ENCODE data around the gene KCNV2. TPM values are rescaled to one million over a fixed set of nuclear protein-coding genes. Genes with fewer than 3 reads are reported as not detected.

Gene KCNV2
- total RNA-seq, 1 donor from 2014 or later: not detected

DNA sequence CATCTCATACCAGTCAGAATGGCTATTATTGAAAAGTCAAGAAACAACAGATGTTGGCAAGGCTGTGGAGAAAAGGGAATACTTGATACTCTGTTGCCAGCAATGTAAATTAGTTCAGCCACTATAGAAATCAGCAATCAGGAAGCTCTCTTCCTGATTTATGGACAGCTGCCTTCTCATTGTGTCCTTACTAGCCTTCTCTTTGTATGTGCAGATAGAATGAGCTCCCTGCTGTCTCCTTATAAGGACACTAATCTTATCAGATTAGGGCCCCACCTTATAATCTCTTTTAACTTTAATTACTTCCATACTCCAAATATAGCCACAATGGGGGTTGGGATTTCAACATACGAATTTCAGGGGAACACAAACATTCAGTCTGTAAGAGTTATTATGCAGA, 38.0 kb downstream of the KCNV2 start:
- ATAC-seq: no peak
- no peak for DNase-seq (ENCODE audit: low spot score)

DNA sequence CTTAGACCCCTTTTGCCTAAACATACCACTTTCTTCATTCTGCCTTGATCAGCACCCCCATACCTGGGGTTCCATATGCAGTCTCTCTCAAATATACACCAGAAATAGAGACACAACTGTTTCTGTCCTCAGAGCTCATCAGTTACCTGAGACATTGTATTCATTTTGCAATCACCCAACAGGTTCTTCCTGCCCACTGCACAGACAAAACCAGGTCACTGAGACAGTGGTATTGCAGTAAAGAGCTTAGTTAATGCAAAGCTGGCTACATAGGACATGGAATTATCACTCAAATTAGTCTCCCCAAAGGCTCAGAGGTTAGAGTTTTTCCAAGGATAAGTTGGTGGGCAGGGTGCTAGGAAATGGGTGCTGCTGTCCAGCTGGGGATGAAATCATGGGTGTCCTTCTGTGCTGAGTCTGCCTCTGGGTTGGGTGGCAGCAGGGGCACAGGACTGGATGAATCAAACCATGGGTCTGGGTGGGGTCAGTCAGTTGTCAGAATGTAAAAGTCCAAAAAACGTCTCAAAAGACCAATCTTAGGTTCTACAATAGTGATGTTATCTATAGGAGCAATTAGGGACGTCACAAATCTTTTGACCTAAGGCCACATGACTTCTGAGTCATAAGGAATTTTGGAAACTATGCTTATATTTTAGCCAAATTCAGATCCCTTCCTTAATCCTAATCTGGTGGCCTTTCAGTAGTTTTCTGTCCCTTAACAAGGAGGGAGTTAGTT, 41.0 kb downstream of the KCNV2 start:
- DNase-seq (ENCODE audit: low spot score) (no peak), ATAC-seq (no peak)

DNA sequence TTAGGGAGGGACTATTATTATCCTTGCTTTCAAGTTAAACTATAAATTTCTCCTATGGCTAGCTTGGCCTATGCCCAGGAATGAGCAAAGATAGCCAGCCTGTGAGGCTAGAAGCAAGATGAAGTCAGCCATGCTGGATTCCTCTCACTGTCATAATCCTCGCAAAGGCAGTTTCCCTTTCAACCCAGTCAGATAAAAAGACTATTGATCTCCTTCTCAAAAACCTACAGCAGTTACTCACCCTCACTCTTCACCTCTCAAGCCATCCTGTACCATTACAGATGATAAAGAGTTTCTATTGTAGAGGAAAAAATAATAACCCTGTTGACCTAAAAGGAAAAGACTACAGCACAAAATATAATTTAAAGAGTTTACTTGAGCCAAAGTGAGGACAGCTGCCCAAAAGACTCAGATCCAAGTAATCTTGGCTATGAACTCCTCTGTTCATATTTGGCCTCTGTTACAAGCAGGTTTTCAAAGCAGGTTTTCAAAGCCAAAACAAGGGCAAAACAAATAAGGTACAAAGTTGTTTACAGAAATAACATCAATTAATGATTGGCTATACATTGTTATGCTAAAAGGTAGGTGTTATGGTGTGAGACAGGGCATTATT, 41.7 kb downstream of the KCNV2 start:
- DNase-seq (ENCODE audit: low spot score) (no peak), ATAC-seq (no peak)

DNA sequence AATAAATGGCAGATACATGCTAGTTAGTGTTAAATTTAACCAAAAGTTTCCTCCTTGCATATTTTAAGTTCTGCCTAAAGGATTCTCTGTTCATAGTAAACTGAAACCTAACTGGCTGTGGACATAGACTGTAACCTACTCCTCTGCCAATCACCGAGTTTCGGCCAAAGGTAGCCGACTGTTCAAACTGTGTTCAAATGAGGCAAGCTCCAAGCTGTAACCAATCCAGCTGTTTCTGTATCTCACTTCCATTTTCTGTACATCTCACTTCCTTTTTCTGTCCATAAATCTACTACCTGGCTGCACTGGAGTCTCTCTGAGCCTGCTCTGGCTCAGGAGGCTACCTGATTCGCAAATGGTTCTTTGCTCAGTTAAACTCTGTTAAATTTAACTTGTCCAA, 44.1 kb downstream of the KCNV2 start:
- DNase-seq (ENCODE audit: low spot score): no peak
- no peak for ATAC-seq

DNA sequence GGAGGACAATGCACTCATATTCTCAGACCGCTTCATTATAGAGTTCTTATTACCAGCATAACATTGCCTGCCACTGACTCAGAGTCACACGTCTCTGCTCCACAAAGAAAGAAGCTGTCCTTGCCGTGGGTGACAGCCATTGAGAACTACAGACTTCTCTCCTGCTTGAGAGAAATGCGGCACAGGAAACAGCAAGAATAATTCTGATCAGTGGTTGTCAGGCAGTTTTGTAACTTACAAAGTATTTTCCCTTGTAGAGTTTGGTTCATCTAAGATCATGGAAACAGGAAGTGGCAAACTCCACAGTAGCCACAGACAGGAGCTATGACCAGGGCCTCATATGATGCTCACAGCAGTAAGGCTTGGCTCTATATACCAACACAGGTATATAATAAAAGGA, 47.0 kb downstream of the KCNV2 start:
- DNase-seq (ENCODE audit: low spot score) (no peak), ATAC-seq (no peak)

DNA sequence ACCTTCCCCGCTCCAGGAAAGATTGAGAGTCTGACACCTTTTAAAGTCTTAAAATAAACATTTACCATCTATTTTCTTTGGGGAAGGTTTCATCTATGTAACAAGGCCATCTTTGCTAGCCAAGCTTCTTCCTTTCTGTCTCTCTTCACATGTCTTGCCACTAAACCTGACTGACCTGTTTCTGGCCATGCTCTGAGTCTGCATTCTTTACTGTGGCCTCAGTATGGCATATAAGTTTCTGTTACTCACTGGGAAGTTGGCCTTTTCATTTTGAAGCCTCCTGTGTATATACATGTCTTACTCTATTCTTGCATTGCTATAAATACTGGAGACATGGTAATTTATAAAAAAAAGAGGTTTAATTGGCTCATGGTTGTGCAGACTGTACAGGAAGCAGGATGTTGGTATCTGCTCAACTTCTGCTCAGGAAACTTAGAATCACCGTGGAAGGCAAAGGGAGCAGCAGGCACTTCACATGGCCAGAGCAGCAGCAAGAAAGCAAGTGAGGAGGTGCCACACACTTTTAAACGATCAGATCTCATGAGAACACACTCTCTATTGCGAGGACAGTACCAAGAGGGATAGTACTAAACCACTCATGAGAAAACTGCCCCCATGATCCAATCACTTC, 48.1 kb downstream of the KCNV2 start:
- no peak for ATAC-seq
- DNase-seq (ENCODE audit: low spot score): no peak

DNA sequence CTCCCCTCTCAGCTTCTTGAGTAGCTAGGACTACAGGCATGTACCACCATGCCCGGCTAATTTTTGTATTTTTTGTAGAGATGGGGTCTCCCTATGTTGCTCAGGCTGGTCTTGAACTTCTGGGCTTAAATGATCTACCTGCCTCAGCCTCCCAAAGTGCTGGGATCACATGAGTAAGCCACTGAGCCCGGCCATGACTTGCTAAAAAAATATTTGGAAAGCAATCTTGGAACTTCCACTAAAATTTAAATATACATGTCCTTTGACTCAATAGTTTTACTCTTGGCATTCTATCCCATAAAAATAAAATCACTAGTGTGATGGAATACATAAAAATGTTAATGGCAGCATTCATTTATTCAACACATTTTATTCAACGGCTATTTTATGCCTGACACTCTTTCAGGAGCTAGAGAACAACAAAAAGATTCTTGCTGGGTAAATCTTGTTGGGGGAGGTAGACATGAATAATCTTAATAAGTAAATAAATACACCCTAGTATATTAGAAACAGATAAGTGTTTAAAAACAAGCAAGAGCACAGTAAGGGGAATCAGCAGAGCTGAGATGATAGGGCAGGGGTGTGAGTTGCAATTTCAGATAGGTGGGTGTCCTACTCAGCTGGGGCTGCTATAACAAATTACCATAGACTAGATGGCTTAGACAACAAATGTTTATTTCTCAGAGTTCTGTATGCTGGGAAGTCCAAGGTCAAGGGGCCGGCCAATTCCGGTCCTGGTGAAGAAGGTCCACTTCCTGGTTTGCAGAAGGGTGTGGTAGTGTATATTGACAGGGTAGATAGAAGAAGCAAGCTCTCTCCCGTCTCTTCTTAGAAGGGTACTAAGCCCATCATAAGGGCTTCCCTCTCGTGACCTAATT, 50.7 kb downstream of the KCNV2 start:
- DNase-seq (ENCODE audit: low spot score) (no peak), ATAC-seq (no peak)

DNA sequence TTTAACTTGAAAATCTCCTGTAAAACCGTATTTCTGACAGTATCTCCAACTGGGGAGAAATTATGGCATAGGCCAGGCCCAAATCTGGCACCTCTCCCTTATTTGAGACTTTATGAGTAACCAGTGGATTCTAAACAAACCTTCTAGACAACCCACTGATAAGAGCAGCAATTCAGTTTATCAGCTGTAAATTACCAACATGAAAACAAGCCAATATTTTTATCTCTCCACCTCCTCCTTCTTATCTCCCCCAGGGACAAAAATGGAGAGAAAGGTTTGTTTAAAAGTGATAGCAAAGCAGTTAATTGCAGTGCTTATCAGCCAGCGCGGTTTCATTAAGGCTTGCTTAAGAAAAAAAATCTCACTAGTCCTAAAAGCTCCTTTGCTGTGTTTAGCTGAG, 53.8 kb downstream of the KCNV2 start:
- ATAC-seq: no peak
- no peak for DNase-seq (ENCODE audit: low spot score)

DNA sequence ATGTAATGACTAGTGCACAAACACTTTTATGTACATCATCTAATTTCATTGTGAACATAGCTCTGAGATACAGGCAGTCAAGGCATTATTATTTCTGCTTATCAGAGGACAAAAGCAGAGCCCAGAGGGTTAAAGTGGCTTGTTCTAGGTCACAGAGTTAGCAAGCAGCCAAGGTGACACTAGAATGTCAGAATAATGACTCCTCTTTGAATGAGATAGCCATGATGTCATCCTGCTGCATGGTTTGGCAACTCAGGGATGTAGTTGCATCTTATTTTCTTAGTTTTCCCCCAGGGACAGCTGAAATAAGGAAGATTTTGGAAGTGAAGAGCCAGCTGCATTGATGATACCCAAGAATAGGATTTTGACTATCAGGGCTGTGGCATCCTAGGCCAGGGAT, 54.4 kb downstream of the KCNV2 start:
- ATAC-seq (no peak), DNase-seq (ENCODE audit: low spot score) (no peak)

DNA sequence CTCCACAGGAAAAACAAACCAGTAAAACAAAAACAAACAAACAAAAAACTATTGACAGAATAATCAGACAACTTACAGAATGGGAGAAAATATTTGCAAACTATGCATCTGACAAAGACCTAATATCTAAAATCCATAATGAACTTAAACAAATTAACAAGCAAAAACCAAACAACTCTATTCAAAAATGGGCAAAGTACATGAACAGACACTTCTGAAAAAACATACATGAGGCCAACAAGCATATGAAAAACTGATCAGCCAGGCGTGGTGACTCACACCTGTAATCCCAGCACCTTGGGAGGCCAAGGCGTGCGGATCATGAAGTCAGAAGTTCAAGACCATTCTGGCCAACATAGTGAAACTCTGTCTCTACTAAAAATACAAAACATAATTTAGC, 60.1 kb downstream of the KCNV2 start:
- no peak for DNase-seq (ENCODE audit: low spot score)
- no peak for ATAC-seq

DNA sequence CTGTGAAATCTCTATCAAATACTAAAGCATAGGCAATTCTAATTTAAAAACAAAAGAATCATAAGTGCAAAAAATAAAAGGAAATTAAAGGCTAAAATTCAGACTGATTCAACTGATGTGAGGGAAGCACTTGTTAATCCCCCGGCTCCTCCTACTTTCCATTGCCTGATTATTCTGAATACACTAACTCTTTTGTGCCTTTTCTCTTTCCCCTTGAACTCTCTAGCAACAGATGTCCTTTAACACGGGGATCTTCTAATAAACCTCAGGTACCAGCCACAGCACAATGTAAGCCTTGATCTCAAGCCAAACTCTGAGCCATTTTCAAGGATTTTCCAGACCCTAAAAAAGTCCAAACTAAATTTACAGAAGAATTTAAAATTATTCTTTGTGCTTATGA, 61.5 kb downstream of the KCNV2 start:
- no peak for ATAC-seq
- no peak for DNase-seq (ENCODE audit: low spot score)

Other genes starting within 250 kb of the KCNV2 start
- 2.0 TPM for gene VLDLR, start 95.7 kb upstream of the KCNV2 start, total RNA-seq
- gene PUM3, start 126.6 kb downstream of the KCNV2 start, total RNA-seq: 8.1 TPM

Data from left lobe of liver (tissue), 2 donors.